Activated CD4-positive, alpha-beta T cell treated with anti-CD3 and anti-CD28 coated beads for 1 hour (primary cell): ENCODE measurements around the gene MAP3K6.

Experiments
- DNase-seq: peaks from one replicate; pipeline ENCODE4 v3.0.0-alpha.2; 2020

Gene MAP3K6

GRCh38 chr1:27333717-27334279 lies 33.0 kb downstream of the MAP3K6 start:
- DNase-seq, result no peak

GRCh38 chr1:27332536-27333281 lies 34.1 kb downstream of the MAP3K6 start:
- DNase-seq, result peak; percentile 43

- no peak for DNase-seq
Measured at GRCh38 chr1:27331922-27332321, 34.8 kb downstream of the MAP3K6 start.

- DNase-seq, result no peak
Measured at GRCh38 chr1:27331426-27331825, 35.3 kb downstream of the MAP3K6 start.

GRCh38 chr1:27330786-27331185 lies 36.0 kb downstream of the MAP3K6 start:
- no peak for DNase-seq

- no peak for DNase-seq
Measured at GRCh38 chr1:27327964-27328363, 38.8 kb downstream of the MAP3K6 start.

GRCh38 chr1:27325286-27325685 lies 41.5 kb downstream of the MAP3K6 start:
- no peak for DNase-seq

GRCh38 chr1:27322569-27323240 lies 44.1 kb downstream of the MAP3K6 start:
- DNase-seq, result no peak

- DNase-seq, result peak; percentile 97
Measured at GRCh38 chr1:27321813-27322568, 44.8 kb downstream of the MAP3K6 start, which contains the start of gene TMEM222. TMEM222 (plus strand) TSS chr1:27322163; CDS start chr1:27322198, 35 bp downstream.

- no peak for DNase-seq
Measured at GRCh38 chr1:27318596-27318995, 48.2 kb downstream of the MAP3K6 start.

- no peak for DNase-seq
Measured at GRCh38 chr1:27318136-27318535, 48.6 kb downstream of the MAP3K6 start.

GRCh38 chr1:27316860-27317259 lies 49.9 kb downstream of the MAP3K6 start:
- DNase-seq, result no peak

- DNase-seq, result no peak
Measured at GRCh38 chr1:27314737-27315136, 52.0 kb downstream of the MAP3K6 start.

- DNase-seq, result no peak
Measured at GRCh38 chr1:27314169-27314568, 52.6 kb downstream of the MAP3K6 start.

GRCh38 chr1:27307874-27308598 lies 58.7 kb downstream of the MAP3K6 start:
- no peak for DNase-seq

- no peak for DNase-seq
Measured at GRCh38 chr1:27306892-27307761, 59.6 kb downstream of the MAP3K6 start.

- no peak for DNase-seq
Measured at GRCh38 chr1:27306071-27306470, 60.7 kb downstream of the MAP3K6 start.
